Gastrocnemius medialis (tissue), 4 donors: ENCODE results near the gene NELFB. TPM values are rescaled to one million over a fixed set of nuclear protein-coding genes. Genes with fewer than 3 reads are reported as not detected.
A peak's percentile ranks its signal among the peaks of the same experiment; 100 is the strongest.

Experiments
- ATAC-seq, 2 donors: fragments of 150-250 bp; one replicate each; pipeline ENCODE4 v1.9.1; 2016
- DNase-seq, 2 donors: peaks; one replicate each; pipeline ENCODE4 v3.0.0-alpha.2; 2019
- H3K27ac ChIP-seq, 4 donors: fragments of 200-600 bp; sonication (generic); 1 replicate in 1 of 4; 2 replicates in 3 of 4; pipeline ENCODE4 v1.5.1; 2016 to 2018; ENCODE audit warnings: mild to moderate bottlenecking in 2 of 4, moderate library complexity in 1 of 4
- H3K27me3 ChIP-seq, 3 donors: fragments of 200-600 bp; sonication (generic) in 2 of 3; 1 replicate in 1 of 3; 2 replicates in 2 of 3; pipeline versions ENCODE4 v1.5.1 to v1.6.0; 2016 to 2019; ENCODE audit warnings: mild to moderate bottlenecking in 1 of 3, moderate library complexity in 1 of 3
- H3K36me3 ChIP-seq, 2 donors: fragments of 200-600 bp; sonication (generic) in 1 of 2; one replicate each; pipeline ENCODE4 v1.5.1; 2017 to 2018
- H3K4me1 ChIP-seq, 2 donors: fragments of 200-600 bp; sonication (generic) in 1 of 2; one replicate each; pipeline ENCODE4 v1.5.1; 2016 to 2017; ENCODE audit warnings: mild to moderate bottlenecking in 2 of 2
- H3K4me3 ChIP-seq, 4 donors: fragments of 200-600 bp; sonication (generic) in 3 of 4; 1 replicate in 1 of 4; 2 replicates in 3 of 4; pipeline ENCODE4 v1.5.1; 2016 to 2019; ENCODE audit warnings: mild to moderate bottlenecking in 2 of 4
- H3K9me3 ChIP-seq, 3 donors: fragments of 200-600 bp; sonication (generic) in 2 of 3; 1 replicate in 1 of 3; 2 replicates in 2 of 3; pipeline ENCODE4 v1.5.1; 2016 to 2019
- POLR2A ChIP-seq, 2 donors: fragments of 450-650 bp; IDR thresholded peaks; one replicate each; pipeline ENCODE4 v1.6.1; 2017; ENCODE audit warnings: antibody characterized with exemption in 2 of 2, mild to moderate bottlenecking in 2 of 2, moderate library complexity in 2 of 2
- in situ Hi-C, 4 donors: fragments of 200-750 bp; cut with MboI; loops; one replicate each; pipeline versions ENCODE4 v1.15.0 to v1.8.0; 2017; ENCODE audit warnings: low sequenced_read_pairs in 4 of 4
- intact Hi-C: fragments of 100-400 bp; cut with DNase I; formaldehyde crosslinking; loops from one replicate; pipeline ENCODE4 v1.15.1; 2023; ENCODE audit warnings: low total_unique reads
- total RNA-seq, 4 donors: library from RNA; depleted of rRNA; stranded (reverse); fragments of >200 nt; gene quantifications; one replicate each; pipeline versions ENCODE4 v1.1.0 to v1.2.3, GENCODE V29; 2016
- TF ChIP-seq, protein P1 (sequence below), 5 experiments: fragments of 450-650 bp in 3 of 5; fragments of 200-600 bp in 2 of 5; sonication (generic) in 2 of 5; IDR thresholded peaks in 4 of 5; conservative IDR thresholded peaks in 1 of 5; 1 replicate in 4 of 5; 2 replicates in 1 of 5; pipeline ENCODE4 v1.5.1; 2016 to 2019; ENCODE audit warnings: antibody characterized with exemption in 5 of 5, mild to moderate bottlenecking in 3 of 5, moderate library complexity in 3 of 5

Gene NELFB
- total RNA-seq, 4 donors from 2014 or later, result 21.6 to 61.5 (median 39.4) TPM

GRCh38 chr9:137226338-137227053 lies 28.6 kb upstream of the NELFB start:
- intact Hi-C loops (loop anchor here (2.0 kb wide), 1 partner anchor 108 kb away; no protein-coding TSS in a partner anchor), in situ Hi-C loops (loop anchor here in 1 of 4 donors (10.0 kb wide), 1 partner anchor 102 kb away; no protein-coding TSS in a partner anchor)
- no peak overlapping the region for H3K27ac ChIP-seq
- H3K27me3 ChIP-seq, result peaks cover 28 to 36% (median 31%) of the 10 kb centered on the region in 3 donors
- DNase-seq (no peak), ATAC-seq (no peak)
- H3K4me3 ChIP-seq, result no peak overlapping the region
- TF ChIP-seq, protein P1, sequence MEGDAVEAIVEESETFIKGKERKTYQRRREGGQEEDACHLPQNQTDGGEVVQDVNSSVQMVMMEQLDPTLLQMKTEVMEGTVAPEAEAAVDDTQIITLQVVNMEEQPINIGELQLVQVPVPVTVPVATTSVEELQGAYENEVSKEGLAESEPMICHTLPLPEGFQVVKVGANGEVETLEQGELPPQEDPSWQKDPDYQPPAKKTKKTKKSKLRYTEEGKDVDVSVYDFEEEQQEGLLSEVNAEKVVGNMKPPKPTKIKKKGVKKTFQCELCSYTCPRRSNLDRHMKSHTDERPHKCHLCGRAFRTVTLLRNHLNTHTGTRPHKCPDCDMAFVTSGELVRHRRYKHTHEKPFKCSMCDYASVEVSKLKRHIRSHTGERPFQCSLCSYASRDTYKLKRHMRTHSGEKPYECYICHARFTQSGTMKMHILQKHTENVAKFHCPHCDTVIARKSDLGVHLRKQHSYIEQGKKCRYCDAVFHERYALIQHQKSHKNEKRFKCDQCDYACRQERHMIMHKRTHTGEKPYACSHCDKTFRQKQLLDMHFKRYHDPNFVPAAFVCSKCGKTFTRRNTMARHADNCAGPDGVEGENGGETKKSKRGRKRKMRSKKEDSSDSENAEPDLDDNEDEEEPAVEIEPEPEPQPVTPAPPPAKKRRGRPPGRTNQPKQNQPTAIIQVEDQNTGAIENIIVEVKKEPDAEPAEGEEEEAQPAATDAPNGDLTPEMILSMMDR (IDR thresholded peaks at IDR 0.05 in 4 of 5, conservative IDR thresholded peaks at IDR 0.05 in 1 of 5), result no peak
- peaks cover 8 to 17% of the 10 kb centered on the region in 2 donors for H3K4me1 ChIP-seq
- H3K9me3 ChIP-seq, result no peaks in the 10 kb centered on the region
- no peaks in the 10 kb centered on the region for H3K36me3 ChIP-seq

- in situ Hi-C loops, result loop anchor here in 1 of 4 donors (10.0 kb wide), 1 partner anchor 102 kb away; no protein-coding TSS in a partner anchor
These were observed 27.9 kb upstream of the NELFB start, which contains the start of gene RNF224 for GRCh38 chr9:137227054-137227852. TSS of gene RNF224 (plus strand) at chr9:137227502. CDS start at chr9:137228336, 834 bp downstream.

DNA sequence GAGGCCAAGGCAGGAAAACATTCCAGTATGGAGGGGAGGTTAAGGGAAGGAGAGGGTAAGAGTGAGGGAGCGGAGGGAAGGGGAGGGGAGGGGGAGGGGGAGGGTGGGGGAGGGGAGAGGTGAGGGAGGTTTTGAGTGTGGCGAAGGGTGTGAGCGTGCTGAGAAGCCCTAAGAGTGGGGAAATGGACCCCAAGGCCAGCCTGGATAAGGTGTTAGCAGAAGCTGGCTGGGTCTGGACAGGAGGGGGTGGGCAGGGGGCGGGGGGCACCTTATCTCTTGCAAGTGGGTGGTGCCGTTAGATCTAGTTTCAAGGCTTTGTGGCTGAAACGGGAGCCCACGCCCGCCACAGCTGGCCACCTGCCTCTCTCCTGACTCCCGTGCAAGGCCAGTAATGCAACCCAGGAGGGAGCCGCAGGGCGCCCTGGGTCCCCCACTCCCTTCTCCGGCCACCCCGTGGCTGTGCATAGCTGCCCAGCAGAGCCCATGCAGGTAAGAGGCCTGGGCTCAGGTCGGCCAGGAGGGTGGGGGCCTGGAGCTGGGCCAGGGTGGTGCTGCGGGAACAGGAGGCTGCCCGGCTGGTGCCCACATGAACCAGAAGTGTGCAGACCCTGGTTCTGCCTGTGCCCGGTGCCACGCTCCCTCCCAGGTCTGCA lies 27.1 kb upstream of the NELFB start:
- Histone ChIP-seq H3K27ac (no peak overlapping the region), H3K4me3 (no peak overlapping the region), H3K27me3 (peaks cover 28 to 37% (median 31%) of the 10 kb centered on the region in 3 donors), H3K9me3 (no peaks in the 10 kb centered on the region), H3K36me3 (no peaks in the 10 kb centered on the region), H3K4me1 (peaks cover 7 to 8% of the 10 kb centered on the region in 2 donors)
- DNase-seq, result no peak
- no peak for ATAC-seq
- TF ChIP-seq POLR2A (IDR thresholded peaks at IDR 0.05), result no peak
- TF ChIP-seq, protein P1 (IDR thresholded peaks at IDR 0.05 in 4 of 5, conservative IDR thresholded peaks at IDR 0.05 in 1 of 5), result no peak
- intact Hi-C loops, result loop anchor here (2.0 kb wide), 1 partner anchor 109 kb away; no protein-coding TSS in a partner anchor
- in situ Hi-C loops, result loop anchor here in 1 of 4 donors (10.0 kb wide), 1 partner anchor 103 kb away; no protein-coding TSS in a partner anchor

More at GRCh38 chr9:137227054-137227852, 27.9 kb upstream of the NELFB start, which contains the start of gene RNF224:
- ATAC-seq (no peak), DNase-seq (peak; percentile 33 to 59)
- Histone ChIP-seq H3K4me1 (peaks cover 8 to 14% of the 10 kb centered on the region in 2 donors), H3K4me3 (no peak within 1 kb of the TSS), H3K9me3 (no peaks in the 10 kb centered on the region), H3K27me3 (peaks cover 28 to 36% (median 31%) of the 10 kb centered on the region in 3 donors), H3K27ac (no peak within 1 kb of the TSS), H3K36me3 (no peaks in the 10 kb centered on the region)
- TF ChIP-seq, protein P1 (IDR thresholded peaks at IDR 0.05 in 4 of 5, conservative IDR thresholded peaks at IDR 0.05 in 1 of 5), result peak; percentile 77 to 92 (median 85)
- no peak for TF ChIP-seq POLR2A (IDR thresholded peaks at IDR 0.05)
- intact Hi-C loops, result loop anchor here (2.0 kb wide), 1 partner anchor 108 kb away; no protein-coding TSS in a partner anchor

DNA sequence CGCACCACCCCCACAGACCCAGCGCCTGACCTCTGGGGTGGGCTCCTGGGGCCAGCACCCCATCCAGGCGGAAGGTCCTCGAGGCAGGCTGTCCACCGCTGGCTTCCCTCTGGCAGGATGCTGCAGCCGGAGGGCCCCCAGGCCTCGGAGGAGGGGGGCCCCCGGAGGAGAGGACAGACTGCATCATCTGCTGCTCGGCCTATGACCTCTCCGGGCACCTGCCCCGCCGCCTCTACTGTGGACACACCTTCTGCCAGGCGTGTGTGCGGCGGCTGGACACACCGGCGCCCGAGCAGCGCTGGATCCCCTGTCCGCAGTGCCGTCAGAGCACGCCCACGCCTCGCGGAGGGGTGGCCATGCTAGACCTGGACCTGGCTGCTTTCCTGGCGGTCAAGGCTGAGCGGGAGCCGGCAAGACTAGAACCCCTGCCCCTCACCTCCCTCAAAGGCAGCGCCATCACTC lies 26.6 kb upstream of the NELFB start:
- intact Hi-C loops (no loop called here), in situ Hi-C loops (loop anchor here in 1 of 4 donors (10.0 kb wide), 1 partner anchor 104 kb away; no protein-coding TSS in a partner anchor)
- Histone ChIP-seq H3K36me3 (no peaks in the 10 kb centered on the region), H3K27ac (no peak overlapping the region), H3K4me3 (no peak overlapping the region), H3K9me3 (no peaks in the 10 kb centered on the region), H3K27me3 (peaks cover 28 to 42% (median 31%) of the 10 kb centered on the region in 3 donors), H3K4me1 (peaks cover 7 to 8% of the 10 kb centered on the region in 2 donors)
- ATAC-seq, result no peak
- no peak for TF ChIP-seq POLR2A (IDR thresholded peaks at IDR 0.05)
- TF ChIP-seq, protein P1 (IDR thresholded peaks at IDR 0.05 in 4 of 5, conservative IDR thresholded peaks at IDR 0.05 in 1 of 5), result no peak
- DNase-seq, result no peak
